GM08714 (cell line): Measurements from ENCODE around the gene STK24.

Experiments
- H3K4me3 ChIP-seq: fragments of 200-500 bp; sonication (Bioruptor generic); 2 replicates; pipeline ENCODE4 v1.5.1; 2014; ENCODE audit warnings: mild to moderate bottlenecking, low read length, inconsistent platforms
- ZNF274 ChIP-seq: IDR thresholded peaks from 2 replicates; pipeline ENCODE4 v1.6.1; 2012; ENCODE audit warnings: mild to moderate bottlenecking, low read depth, low read length

STK24 gene

GRCh38 chr13:98536729-98537128 is 40.2 kb downstream of the STK24 start:
- TF ChIP-seq ZNF274 = no peak
- no peak overlapping the region for H3K4me3 ChIP-seq

GRCh38 chr13:98535501-98536354 is 41.2 kb downstream of the STK24 start:
- TF ChIP-seq ZNF274 = no peak
- H3K4me3 ChIP-seq = no peak overlapping the region

GRCh38 chr13:98534821-98535220 is 42.1 kb downstream of the STK24 start:
- no peak for TF ChIP-seq ZNF274
- H3K4me3 ChIP-seq = no peak overlapping the region

- no peak overlapping the region for H3K4me3 ChIP-seq
- no peak for TF ChIP-seq ZNF274
Measured at GRCh38 chr13:98533912-98534311, 43.0 kb downstream of the STK24 start.

- no peak overlapping the region for H3K4me3 ChIP-seq
- TF ChIP-seq ZNF274 = no peak
Measured at GRCh38 chr13:98532254-98532653, 44.7 kb downstream of the STK24 start.

- H3K4me3 ChIP-seq = no peak overlapping the region
- no peak for TF ChIP-seq ZNF274
Measured at GRCh38 chr13:98530217-98530616, 46.7 kb downstream of the STK24 start.

- no peak overlapping the region for H3K4me3 ChIP-seq
- no peak for TF ChIP-seq ZNF274
Measured at GRCh38 chr13:98529171-98529570, 47.7 kb downstream of the STK24 start.

- no peak overlapping the region for H3K4me3 ChIP-seq
- TF ChIP-seq ZNF274 = no peak
Measured at GRCh38 chr13:98528663-98529064, 48.2 kb downstream of the STK24 start.

GRCh38 chr13:98527526-98527925 is 49.4 kb downstream of the STK24 start:
- H3K4me3 ChIP-seq = no peak overlapping the region
- TF ChIP-seq ZNF274 = no peak

- H3K4me3 ChIP-seq = no peak overlapping the region
- TF ChIP-seq ZNF274 = no peak
Measured at GRCh38 chr13:98526182-98526512, 50.8 kb downstream of the STK24 start.

- TF ChIP-seq ZNF274 = no peak
- H3K4me3 ChIP-seq = no peak overlapping the region
Measured at GRCh38 chr13:98525456-98526181, 51.3 kb downstream of the STK24 start.

- TF ChIP-seq ZNF274 = no peak
- no peak overlapping the region for H3K4me3 ChIP-seq
Measured at GRCh38 chr13:98524793-98525192, 52.1 kb downstream of the STK24 start.

- no peak overlapping the region for H3K4me3 ChIP-seq
- TF ChIP-seq ZNF274 = no peak
Measured at GRCh38 chr13:98524391-98524790, 52.5 kb downstream of the STK24 start.

GRCh38 chr13:98523455-98524102 is 53.3 kb downstream of the STK24 start:
- TF ChIP-seq ZNF274 = no peak
- no peak overlapping the region for H3K4me3 ChIP-seq

- H3K4me3 ChIP-seq = no peak overlapping the region
- TF ChIP-seq ZNF274 = no peak
Measured at GRCh38 chr13:98522371-98522770, 54.5 kb downstream of the STK24 start.
